RWPE2 (cell line): Measurements from ENCODE around the gene RHBDL1.

ENCODE experiments used
- ATAC-seq: fragments of 200-7000 bp; cut with Tn5 transposase; 3 replicates; pipeline ENCODE4 v1.9.1; 2021; ENCODE audit warnings: low read depth
- DNase-seq: peaks from one replicate; pipeline ENCODE4 v3.0.0-alpha.2; 2020; ENCODE audit warnings: low spot score
- H3K27ac ChIP-seq: fragments of 450-650 bp; 2 replicates; pipeline ENCODE4 v1.5.1; 2017; ENCODE audit warnings: mild to moderate bottlenecking; ENCODE audit not compliant: poor library complexity, severe bottlenecking
- H3K27me3 ChIP-seq: fragments of 250-450 bp; sonication (Bioruptor Pico); 2 replicates; pipeline ENCODE4 v1.5.1; 2021; ENCODE audit warnings: mild to moderate bottlenecking, moderate library complexity; ENCODE audit not compliant: insufficient read depth, poor library complexity, severe bottlenecking
- H3K36me3 ChIP-seq: fragments of 250-450 bp; sonication (Bioruptor Pico); 2 replicates; pipeline ENCODE4 v1.5.1; 2020; ENCODE audit warnings: low read depth, mild to moderate bottlenecking, moderate library complexity
- H3K4me1 ChIP-seq: fragments of 250-450 bp; sonication (Bioruptor Pico); 2 replicates; pipeline ENCODE4 v1.5.1; 2021; ENCODE audit warnings: mild to moderate bottlenecking, moderate library complexity; ENCODE audit not compliant: insufficient read depth, poor library complexity, severe bottlenecking
- H3K4me3 ChIP-seq: fragments of 250-450 bp; sonication (Bioruptor Pico); 2 replicates; pipeline ENCODE4 v1.5.1; 2021; ENCODE audit warnings: mild to moderate bottlenecking, moderate library complexity; ENCODE audit not compliant: severe bottlenecking
- H3K9me3 ChIP-seq: fragments of 250-450 bp; sonication (Bioruptor Pico); 2 replicates; pipeline ENCODE4 v1.5.1; 2021; ENCODE audit warnings: mild to moderate bottlenecking, moderate library complexity; ENCODE audit not compliant: severe bottlenecking
- CTCF ChIP-seq: fragments of 450-650 bp; IDR thresholded peaks from one replicate; pipeline ENCODE4 v1.5.1; 2017; ENCODE audit warnings: mild to moderate bottlenecking, moderate library complexity; ENCODE audit not compliant: poor library complexity, severe bottlenecking

Gene RHBDL1

DNA sequence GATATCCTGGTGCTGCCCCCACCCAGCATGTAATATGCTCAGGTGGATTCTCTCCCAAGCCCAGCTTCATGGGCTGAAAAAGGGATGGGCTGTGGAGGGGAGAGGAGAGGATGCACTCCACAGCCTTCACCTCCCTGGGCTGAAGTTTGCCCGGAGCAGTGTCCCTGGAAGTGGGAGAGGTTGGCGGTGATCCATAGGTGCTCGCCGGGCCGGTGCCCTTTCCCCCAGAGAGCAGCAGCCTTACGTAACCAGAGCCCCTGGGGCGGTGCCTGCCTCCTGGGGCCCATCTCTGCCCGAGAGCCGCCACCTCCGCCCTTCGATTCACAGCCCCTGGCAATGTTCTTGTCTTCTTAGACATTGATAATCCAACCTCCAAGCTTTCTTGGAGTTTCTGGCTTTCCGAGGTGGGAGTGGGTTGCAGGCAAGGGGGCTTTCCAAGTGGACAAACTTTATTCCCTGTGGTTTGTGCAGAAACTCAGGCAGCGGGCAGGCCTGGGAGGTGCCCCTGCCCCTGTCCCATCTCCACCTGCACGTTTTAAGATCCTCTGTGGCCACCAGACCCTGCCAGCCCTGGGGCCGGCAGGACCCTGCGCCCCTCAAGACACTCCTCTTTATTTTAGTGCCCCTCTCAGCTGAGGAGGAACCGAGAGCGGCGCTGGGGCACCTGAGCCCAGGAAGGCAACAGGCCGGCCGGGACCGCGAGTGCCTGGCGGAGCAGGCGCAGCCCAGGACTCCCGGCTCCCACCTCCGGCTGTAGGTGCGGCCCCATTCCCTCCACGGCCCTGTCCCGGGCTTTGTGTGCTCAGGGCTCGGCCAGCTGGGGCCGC lies 29.4 kb upstream of the RHBDL1 start:
- Histone ChIP-seq H3K9me3 (no peaks in the 10 kb centered on the region), H3K27me3 (no peaks in the 10 kb centered on the region), H3K36me3 (0 out of 2 replicates have a peak, but pooled peaks cover 3% of the 10 kb centered on the region), H3K27ac (peak overlapping the region; percentile 5), H3K4me1 (peaks cover 18% of the 10 kb centered on the region), H3K4me3 (no peak overlapping the region)
- TF ChIP-seq CTCF, result no peak
- no peak for DNase-seq
- peak; percentile 2; the same call in 1 of the 3 replicates for ATAC-seq

- no peak for ATAC-seq
- H3K4me3 ChIP-seq, result no peak overlapping the region
- peaks cover 18% of the 10 kb centered on the region for H3K4me1 ChIP-seq
- DNase-seq, result no peak
- TF ChIP-seq CTCF, result no peak
- H3K27ac ChIP-seq, result peak overlapping the region; percentile 5
- H3K36me3 ChIP-seq, result 0 out of 2 replicates have a peak, but pooled peaks cover 3% of the 10 kb centered on the region
- H3K27me3 ChIP-seq, result no peaks in the 10 kb centered on the region
- H3K9me3 ChIP-seq, result no peaks in the 10 kb centered on the region
These were observed 28.7 kb upstream of the RHBDL1 start for GRCh38 chr16:646679-647172.

DNA sequence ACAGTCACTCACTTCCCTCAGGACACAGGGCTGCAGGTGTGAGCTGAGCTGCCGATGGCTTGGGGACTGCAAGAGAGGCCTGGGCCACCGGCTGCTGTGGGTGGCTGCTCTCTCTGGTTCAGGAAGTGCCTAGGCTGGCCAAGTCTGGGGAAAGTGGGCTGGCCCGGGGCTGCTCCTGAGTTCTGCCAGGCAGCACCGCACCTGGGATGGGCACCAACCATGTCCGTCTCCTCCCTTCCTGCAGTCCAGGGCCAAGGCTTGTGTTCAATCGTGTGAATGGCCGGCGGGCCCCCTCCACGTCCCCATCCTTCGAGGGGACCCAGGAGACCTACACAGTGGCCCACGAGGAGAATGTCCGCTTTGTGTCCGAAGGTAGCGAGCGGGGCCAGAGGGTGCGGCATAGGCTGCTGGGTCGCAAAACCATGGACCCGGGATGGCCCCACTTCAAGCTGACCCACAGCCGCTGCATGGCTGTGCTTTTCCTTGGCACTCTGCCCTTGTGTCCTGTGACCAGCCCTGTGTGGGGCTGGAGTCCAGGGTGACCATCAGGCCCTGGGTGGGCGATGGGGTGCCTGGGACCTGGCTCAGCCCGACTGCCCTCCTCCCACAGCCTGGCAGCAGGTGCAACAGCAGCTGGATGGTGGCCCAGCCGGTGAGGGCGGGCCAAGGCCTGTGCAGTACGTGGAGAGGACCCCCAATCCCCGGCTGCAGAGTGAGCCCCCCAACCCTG lies 28.1 kb upstream of the RHBDL1 start:
- Histone ChIP-seq H3K36me3 (peaks cover 3% of the 10 kb centered on the region; the same call in 1 of the 2 replicates), H3K4me3 (no peak overlapping the region), H3K9me3 (no peaks in the 10 kb centered on the region), H3K27me3 (no peaks in the 10 kb centered on the region), H3K4me1 (peaks cover 18% of the 10 kb centered on the region), H3K27ac (peak overlapping the region; percentile 79)
- DNase-seq (no peak), ATAC-seq (no peak)
- TF ChIP-seq CTCF, result no peak

DNA sequence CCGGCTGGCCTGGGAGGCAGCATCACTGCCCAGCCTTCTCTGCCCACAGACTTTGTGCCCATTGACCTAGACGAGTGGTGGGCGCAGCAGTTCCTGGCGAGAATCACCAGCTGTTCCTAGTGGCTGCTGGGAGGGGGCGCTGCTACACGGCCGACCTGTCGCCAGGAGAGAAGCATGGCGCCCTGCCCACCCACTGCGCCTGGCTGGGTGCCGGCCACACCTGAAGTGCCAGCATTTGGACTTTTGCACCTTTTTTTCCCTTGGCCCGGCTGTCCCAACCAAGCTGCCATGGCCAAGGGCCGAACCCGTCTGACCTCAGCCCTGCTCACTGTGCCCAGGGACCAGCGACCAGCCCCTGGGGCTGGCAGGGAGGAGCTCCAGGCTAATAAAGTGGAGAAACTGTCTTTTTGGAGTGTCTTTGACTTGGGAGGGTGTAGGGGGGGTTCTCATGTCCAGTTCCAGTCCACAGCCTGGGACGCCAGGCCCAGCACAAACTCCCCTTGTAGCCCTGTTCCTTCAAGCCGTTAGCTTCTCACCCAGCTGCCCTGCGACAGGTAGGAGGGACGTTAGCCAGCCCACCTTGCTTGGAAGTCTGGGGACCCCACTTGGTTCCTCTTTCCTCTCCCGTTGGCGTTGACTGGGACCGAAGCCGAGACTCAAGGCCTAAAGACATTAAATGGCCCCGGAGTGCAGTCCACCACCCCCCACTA lies 27.2 kb upstream of the RHBDL1 start:
- H3K9me3 ChIP-seq, result no peaks in the 10 kb centered on the region
- H3K27me3 ChIP-seq, result no peaks in the 10 kb centered on the region
- peaks cover 7% of the 10 kb centered on the region; the same call in 1 of the 2 replicates for H3K36me3 ChIP-seq
- peaks cover 18% of the 10 kb centered on the region for H3K4me1 ChIP-seq
- peak overlapping the region; percentile 70 for H3K4me3 ChIP-seq
- TF ChIP-seq CTCF, result peak; percentile 77
- H3K27ac ChIP-seq, result peak overlapping the region; percentile 79
- no peak for DNase-seq
- peak; percentile 6 for ATAC-seq
